Cardiac muscle cell (in vitro differentiated cells and primary cell): ENCODE data around the gene HES1. TPM values are rescaled to one million over a fixed set of nuclear protein-coding genes. Genes with fewer than 3 reads are reported as not detected.

Experiments used
- DNase-seq, 2 donors: peaks; one replicate each; pipeline versions ENCODE4 v3.0.0 to v3.0.0-alpha.2; 2010 to 2017; ENCODE audit warnings: low read depth in 1 of 2, low spot score in 1 of 2
- H3K27ac ChIP-seq: fragments of 200-600 bp; sonication (generic); 2 replicates; pipeline ENCODE4 v1.5.1; 2016
- H3K27me3 ChIP-seq: fragments of 200-600 bp; sonication (generic); 2 replicates; pipeline ENCODE4 v1.6.0; 2016; ENCODE audit warnings: control low read depth
- H3K36me3 ChIP-seq: fragments of 200-600 bp; sonication (generic); 2 replicates; pipeline ENCODE4 v1.5.1; 2016; ENCODE audit warnings: control low read depth
- H3K4me1 ChIP-seq: fragments of 200-600 bp; sonication (generic); 2 replicates; pipeline ENCODE4 v1.8.1; 2017; ENCODE audit warnings: low read depth, mild to moderate bottlenecking, mixed run types
- H3K4me3 ChIP-seq: fragments of 200-600 bp; sonication (generic); 2 replicates; pipeline ENCODE4 v1.5.1; 2016; ENCODE audit warnings: mild to moderate bottlenecking
- H3K9me3 ChIP-seq: fragments of 200-600 bp; sonication (generic); 2 replicates; pipeline ENCODE4 v1.5.1; 2017; ENCODE audit warnings: low read depth, mild to moderate bottlenecking, control low read depth
- CTCF ChIP-seq: IDR thresholded peaks from 2 replicates; pipeline ENCODE4 v1.5.1; 2012; ENCODE audit warnings: low read depth, mild to moderate bottlenecking, low read length
- polyA plus RNA-seq: library from polyadenylated mRNA; unstranded; fragments of >200 nt; fragmentation: Nextera tagmentation; extraction: Ambion mirVana; gene quantifications from 2 replicates; pipeline ENCODE4 v1.2.1, GENCODE V29; 2016
- total RNA-seq: library from RNA; depleted of rRNA; stranded (reverse); fragments of >200 nt; gene quantifications from 2 replicates; pipeline ENCODE4 v1.2.3, GENCODE V29; 2016

HES1 gene
- total and polyA plus RNA-seq, 2 experiments from 2014 or later: 22.6 to 33.9 TPM

- H3K4me1 ChIP-seq: peaks cover 7% of the 10 kb centered on the region
- H3K36me3 ChIP-seq: no peaks in the 10 kb centered on the region
- H3K4me3 ChIP-seq: no peak overlapping the region
- TF ChIP-seq CTCF: no peak
- no peak for DNase-seq
- no peaks in the 10 kb centered on the region for H3K27me3 ChIP-seq
- H3K27ac ChIP-seq: no peak overlapping the region
- no peaks in the 10 kb centered on the region for H3K9me3 ChIP-seq
These were observed 48.9 kb downstream of the HES1 start for GRCh38 chr3:194184801-194185200.

DNA sequence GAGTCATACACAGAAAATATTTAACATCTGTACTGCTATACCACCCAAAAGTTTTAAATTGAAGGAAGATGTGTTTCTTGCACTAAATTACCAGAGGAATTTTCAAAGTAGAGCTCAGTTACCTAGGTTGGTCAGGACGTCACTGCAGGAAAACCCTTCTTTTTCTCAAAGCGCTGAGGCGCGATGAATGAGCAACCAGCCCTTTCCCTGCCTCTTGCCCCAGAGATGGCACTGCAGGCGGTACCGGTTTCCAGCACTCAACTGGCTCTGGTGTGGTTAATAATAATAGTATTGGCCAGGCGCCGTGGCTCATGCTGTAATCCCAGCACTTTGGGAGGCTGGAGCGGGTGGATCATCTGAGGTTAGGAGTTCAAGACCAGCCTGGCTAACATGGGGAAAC is 49.3 kb downstream of the HES1 start:
- peaks cover 7% of the 10 kb centered on the region for H3K4me1 ChIP-seq
- TF ChIP-seq CTCF: no peak
- no peaks in the 10 kb centered on the region for H3K27me3 ChIP-seq
- DNase-seq: no peak
- no peak overlapping the region for H3K4me3 ChIP-seq
- no peaks in the 10 kb centered on the region for H3K36me3 ChIP-seq
- no peaks in the 10 kb centered on the region for H3K9me3 ChIP-seq
- no peak overlapping the region for H3K27ac ChIP-seq

- no peak for DNase-seq
- TF ChIP-seq CTCF: no peak
- H3K4me3 ChIP-seq: no peak overlapping the region
These were observed 51.4 kb downstream of the HES1 start for GRCh38 chr3:194187233-194187944.

More at GRCh38 chr3:194187233-194187944, 51.4 kb downstream of the HES1 start:
- H3K9me3 ChIP-seq: no peaks in the 10 kb centered on the region
- no peaks in the 10 kb centered on the region for H3K27me3 ChIP-seq
- H3K36me3 ChIP-seq: no peaks in the 10 kb centered on the region
- peaks cover 7% of the 10 kb centered on the region for H3K4me1 ChIP-seq
- H3K27ac ChIP-seq: no peak overlapping the region

Other genes with a start within 250 kb of the HES1 start
- 0.36 and 0.56 TPM in 2 replicates for gene CPN2, start 215.2 kb downstream of the HES1 start, total RNA-seq
- gene CPN2, start 215.2 kb downstream of the HES1 start, polyA plus RNA-seq: 0.88 and 1.3 TPM in 2 replicates
- 0.06 TPM in 1 of 2 replicates, not detected in the other for gene LRRC15, start 233.6 kb downstream of the HES1 start, total RNA-seq
- gene LRRC15, start 233.6 kb downstream of the HES1 start, polyA plus RNA-seq: 0.02 TPM in 1 of 2 replicates, not detected in the other